Neural cell (in vitro differentiated cells): Measurements from ENCODE around the gene DOCK2. TPM values are rescaled to one million over a fixed set of nuclear protein-coding genes. Genes with fewer than 3 reads are reported as not detected.

Source experiments
- H2AFZ ChIP-seq: fragments of 200-600, 300-800 bp; sonication (generic), shearing (Covaris generic); 2 replicates; pipeline ENCODE4 v1.6.0; 2014; ENCODE audit warnings: low read depth, mild to moderate bottlenecking, antibody characterized with exemption, low read length, moderate library complexity
- H3F3A ChIP-seq: fragments of 200-600 bp; shearing (Covaris generic); 2 replicates; pipeline ENCODE4 v1.6.1; 2016; ENCODE audit warnings: mild to moderate bottlenecking, moderate library complexity, mixed read lengths, antibody characterized with exemption, low read length; ENCODE audit not compliant: insufficient read depth, poor library complexity, severe bottlenecking
- H3K27ac ChIP-seq: fragments of 200-600, 300-800 bp; sonication (generic), shearing (Covaris generic); 2 replicates; pipeline ENCODE4 v1.5.1; 2014; ENCODE audit warnings: mild to moderate bottlenecking, low read length, moderate library complexity
- H3K27me3 ChIP-seq: fragments of 300-800, 200-600 bp; sonication (generic), shearing (Covaris generic); 2 replicates; pipeline ENCODE4 v1.6.0; 2014; ENCODE audit warnings: mild to moderate bottlenecking, low read depth, low read length, moderate library complexity; ENCODE audit not compliant: insufficient read depth
- H3K36me3 ChIP-seq: fragments of 300-800, 200-600 bp; sonication (generic), shearing (Covaris generic); 2 replicates; pipeline ENCODE4 v1.5.1; 2014; ENCODE audit warnings: mild to moderate bottlenecking, antibody characterized with exemption, low read length, moderate library complexity; ENCODE audit not compliant: insufficient read depth
- H3K4me2 ChIP-seq: fragments of 300-800, 200-600 bp; sonication (generic), shearing (Covaris generic); 2 replicates; pipeline ENCODE4 v1.6.0; 2014; ENCODE audit warnings: mild to moderate bottlenecking, low read length
- H3K4me3 ChIP-seq: fragments of 300-800, 200-600 bp; sonication (generic), shearing (Covaris generic); 2 replicates; pipeline ENCODE4 v1.5.1; 2014; ENCODE audit warnings: mild to moderate bottlenecking, low read length, moderate library complexity
- H3K79me2 ChIP-seq: fragments of 200-600 bp; shearing (Covaris generic); replicated peaks from 2 replicates; pipeline ENCODE4 v1.6.0; 2014; ENCODE audit warnings: mild to moderate bottlenecking, low read length, moderate library complexity; ENCODE audit not compliant: insufficient read depth
- H3K9ac ChIP-seq: fragments of 300-800, 200-600 bp; sonication (generic), shearing (Covaris generic); 2 replicates; pipeline ENCODE4 v1.6.1; 2016; ENCODE audit warnings: mild to moderate bottlenecking, low read length, mixed read lengths
- H3K9me2 ChIP-seq: fragments of 200-600 bp; shearing (Covaris generic); 2 replicates; pipeline ENCODE4 v1.6.1; 2016; ENCODE audit warnings: mild to moderate bottlenecking, low read length, mixed read lengths; ENCODE audit not compliant: insufficient read depth
- H3K9me3 ChIP-seq: fragments of 200-600, 300-800 bp; sonication (generic), shearing (Covaris generic); 2 replicates; pipeline ENCODE4 v1.6.1; 2016; ENCODE audit warnings: mild to moderate bottlenecking, mixed run types, low read length, moderate library complexity, mixed read lengths
- H4K20me1 ChIP-seq: fragments of 200-600 bp; shearing (Covaris generic); 2 replicates; pipeline ENCODE4 v1.6.1; 2016; ENCODE audit warnings: mild to moderate bottlenecking, mixed run types; ENCODE audit not compliant: insufficient read depth
- EP300 ChIP-seq: fragments of 450-650 bp; conservative IDR thresholded peaks from 2 replicates; pipeline ENCODE4 v1.6.1; 2014; ENCODE audit warnings: antibody characterized with exemption, mild to moderate bottlenecking, moderate library complexity; ENCODE audit not compliant: poor library complexity, severe bottlenecking
- EZH2 ChIP-seq: fragments of 200-600, 300-800 bp; shearing (Covaris generic), sonication (generic); IDR thresholded peaks from 2 replicates; pipeline ENCODE4 v1.6.1; 2014; ENCODE audit warnings: antibody characterized with exemption, low read length, borderline replicate concordance, mild to moderate bottlenecking; ENCODE audit not compliant: insufficient read depth, poor library complexity, severe bottlenecking
- MXI1 ChIP-seq: fragments of 450-650 bp; conservative IDR thresholded peaks from 2 replicates; pipeline ENCODE4 v1.6.1; 2014; ENCODE audit warnings: antibody characterized with exemption, mild to moderate bottlenecking; ENCODE audit not compliant: poor library complexity, severe bottlenecking
- POLR2AphosphoS5 ChIP-seq: IDR thresholded peaks from 2 replicates; pipeline ENCODE4 v1.6.1; 2012
- RAD21 ChIP-seq: fragments of 450-650 bp; conservative IDR thresholded peaks from 2 replicates; pipeline ENCODE4 v1.6.1; 2014; ENCODE audit warnings: antibody characterized with exemption, mild to moderate bottlenecking, moderate library complexity
- SMC3 ChIP-seq: fragments of 450-650 bp; conservative IDR thresholded peaks from 2 replicates; pipeline ENCODE4 v1.6.1; 2014; ENCODE audit warnings: antibody characterized with exemption, mild to moderate bottlenecking, moderate library complexity; ENCODE audit not compliant: poor library complexity
- TAF1 ChIP-seq: IDR thresholded peaks from 2 replicates; pipeline ENCODE4 v1.6.1; 2012; ENCODE audit warnings: low read depth
- polyA plus RNA-seq: library from polyadenylated mRNA; depleted of rRNA; stranded (reverse); fragments of >200 nt; gene quantifications from 2 replicates; pipeline ENCODE4 v1.2.3, GENCODE V29; 2014
- TF ChIP-seq, protein P1 (sequence below): IDR thresholded peaks from 2 replicates; pipeline ENCODE4 v1.6.1; 2012; ENCODE audit warnings: borderline replicate concordance
- TF ChIP-seq, protein P2 (sequence below): fragments of 450-650 bp; IDR thresholded peaks from 2 replicates; pipeline ENCODE4 v1.5.1; 2014; ENCODE audit warnings: antibody characterized with exemption, mild to moderate bottlenecking, moderate library complexity; ENCODE audit not compliant: poor library complexity, severe bottlenecking

The DOCK2 gene
- polyA plus RNA-seq, 1 donor from 2014 or later, result 0.15 TPM

DNA sequence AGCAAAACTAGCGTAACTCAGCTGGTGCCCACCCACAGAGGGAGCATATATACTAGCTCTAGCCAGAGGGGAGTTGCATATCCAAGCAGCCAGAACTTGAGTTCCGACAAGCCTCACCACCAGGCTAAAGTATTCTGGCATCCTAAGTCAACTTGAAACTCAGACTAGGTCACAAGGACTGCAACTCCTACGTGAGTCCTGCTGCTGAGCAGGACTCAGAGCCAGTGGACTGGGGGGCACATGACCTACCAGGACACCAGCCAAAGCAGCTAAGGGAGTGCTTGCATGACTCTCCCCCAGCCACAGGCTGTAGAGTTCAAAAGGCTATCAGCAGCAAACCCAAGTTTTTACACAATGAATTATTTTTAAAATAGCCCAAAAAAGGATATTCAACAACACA lies 27.4 kb upstream of the DOCK2 start:
- H2AFZ ChIP-seq, result no peak overlapping the region
- H3F3A ChIP-seq, result no peaks in the 10 kb centered on the region
- no peak overlapping the region for H3K4me2 ChIP-seq
- no peak overlapping the region for H3K4me3 ChIP-seq
- no peak overlapping the region for H3K9ac ChIP-seq
- H3K27ac ChIP-seq, result no peak overlapping the region
- H4K20me1 ChIP-seq, result no peaks in the 10 kb centered on the region
- H3K27me3 ChIP-seq, result no peaks in the 10 kb centered on the region
- TF ChIP-seq EP300 (no peak), EZH2 (no peak), MXI1 (no peak), SMC3 (no peak), TAF1 (no peak), POLR2AphosphoS5 (no peak), RAD21 (no peak)
- TF ChIP-seq, protein P1, sequence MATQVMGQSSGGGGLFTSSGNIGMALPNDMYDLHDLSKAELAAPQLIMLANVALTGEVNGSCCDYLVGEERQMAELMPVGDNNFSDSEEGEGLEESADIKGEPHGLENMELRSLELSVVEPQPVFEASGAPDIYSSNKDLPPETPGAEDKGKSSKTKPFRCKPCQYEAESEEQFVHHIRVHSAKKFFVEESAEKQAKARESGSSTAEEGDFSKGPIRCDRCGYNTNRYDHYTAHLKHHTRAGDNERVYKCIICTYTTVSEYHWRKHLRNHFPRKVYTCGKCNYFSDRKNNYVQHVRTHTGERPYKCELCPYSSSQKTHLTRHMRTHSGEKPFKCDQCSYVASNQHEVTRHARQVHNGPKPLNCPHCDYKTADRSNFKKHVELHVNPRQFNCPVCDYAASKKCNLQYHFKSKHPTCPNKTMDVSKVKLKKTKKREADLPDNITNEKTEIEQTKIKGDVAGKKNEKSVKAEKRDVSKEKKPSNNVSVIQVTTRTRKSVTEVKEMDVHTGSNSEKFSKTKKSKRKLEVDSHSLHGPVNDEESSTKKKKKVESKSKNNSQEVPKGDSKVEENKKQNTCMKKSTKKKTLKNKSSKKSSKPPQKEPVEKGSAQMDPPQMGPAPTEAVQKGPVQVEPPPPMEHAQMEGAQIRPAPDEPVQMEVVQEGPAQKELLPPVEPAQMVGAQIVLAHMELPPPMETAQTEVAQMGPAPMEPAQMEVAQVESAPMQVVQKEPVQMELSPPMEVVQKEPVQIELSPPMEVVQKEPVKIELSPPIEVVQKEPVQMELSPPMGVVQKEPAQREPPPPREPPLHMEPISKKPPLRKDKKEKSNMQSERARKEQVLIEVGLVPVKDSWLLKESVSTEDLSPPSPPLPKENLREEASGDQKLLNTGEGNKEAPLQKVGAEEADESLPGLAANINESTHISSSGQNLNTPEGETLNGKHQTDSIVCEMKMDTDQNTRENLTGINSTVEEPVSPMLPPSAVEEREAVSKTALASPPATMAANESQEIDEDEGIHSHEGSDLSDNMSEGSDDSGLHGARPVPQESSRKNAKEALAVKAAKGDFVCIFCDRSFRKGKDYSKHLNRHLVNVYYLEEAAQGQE, result no peak
- TF ChIP-seq, protein P2, sequence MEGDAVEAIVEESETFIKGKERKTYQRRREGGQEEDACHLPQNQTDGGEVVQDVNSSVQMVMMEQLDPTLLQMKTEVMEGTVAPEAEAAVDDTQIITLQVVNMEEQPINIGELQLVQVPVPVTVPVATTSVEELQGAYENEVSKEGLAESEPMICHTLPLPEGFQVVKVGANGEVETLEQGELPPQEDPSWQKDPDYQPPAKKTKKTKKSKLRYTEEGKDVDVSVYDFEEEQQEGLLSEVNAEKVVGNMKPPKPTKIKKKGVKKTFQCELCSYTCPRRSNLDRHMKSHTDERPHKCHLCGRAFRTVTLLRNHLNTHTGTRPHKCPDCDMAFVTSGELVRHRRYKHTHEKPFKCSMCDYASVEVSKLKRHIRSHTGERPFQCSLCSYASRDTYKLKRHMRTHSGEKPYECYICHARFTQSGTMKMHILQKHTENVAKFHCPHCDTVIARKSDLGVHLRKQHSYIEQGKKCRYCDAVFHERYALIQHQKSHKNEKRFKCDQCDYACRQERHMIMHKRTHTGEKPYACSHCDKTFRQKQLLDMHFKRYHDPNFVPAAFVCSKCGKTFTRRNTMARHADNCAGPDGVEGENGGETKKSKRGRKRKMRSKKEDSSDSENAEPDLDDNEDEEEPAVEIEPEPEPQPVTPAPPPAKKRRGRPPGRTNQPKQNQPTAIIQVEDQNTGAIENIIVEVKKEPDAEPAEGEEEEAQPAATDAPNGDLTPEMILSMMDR, result no peak
- no peaks in the 10 kb centered on the region for H3K36me3 ChIP-seq
- H3K9me2 ChIP-seq, result no peaks in the 10 kb centered on the region
- no peaks in the 10 kb centered on the region for H3K9me3 ChIP-seq
- no peaks in the 10 kb centered on the region for H3K79me2 ChIP-seq

DNA sequence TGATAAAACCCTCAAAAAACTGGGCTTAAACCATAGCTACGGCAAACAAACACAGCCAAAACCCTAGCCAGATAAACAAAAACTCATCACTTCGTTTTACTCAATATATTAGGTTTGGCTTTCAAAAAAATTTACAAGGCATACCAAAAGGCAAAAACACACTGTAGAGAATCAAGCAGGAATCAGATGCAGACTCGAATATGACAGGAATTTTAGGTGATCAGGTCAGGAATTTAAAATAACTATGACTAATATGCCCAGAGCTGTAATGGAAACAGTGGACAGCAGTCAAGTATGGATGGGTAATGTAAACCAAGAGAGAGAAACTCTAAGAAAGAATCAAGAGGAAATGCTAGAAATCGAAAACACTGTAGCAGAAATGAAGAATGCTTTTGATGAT lies 26.5 kb upstream of the DOCK2 start:
- Histone ChIP-seq H2AFZ (no peak overlapping the region), H3K9me3 (no peaks in the 10 kb centered on the region), H3K9me2 (no peaks in the 10 kb centered on the region), H4K20me1 (no peaks in the 10 kb centered on the region), H3K27me3 (no peaks in the 10 kb centered on the region), H3K4me3 (no peak overlapping the region), H3K36me3 (no peaks in the 10 kb centered on the region), H3F3A (no peaks in the 10 kb centered on the region), H3K27ac (no peak overlapping the region), H3K79me2 (no peaks in the 10 kb centered on the region), H3K9ac (no peak overlapping the region), H3K4me2 (no peak overlapping the region)
- TF ChIP-seq EZH2 (no peak), MXI1 (no peak), RAD21 (no peak), TAF1 (no peak), SMC3 (no peak)
- TF ChIP-seq, protein P1, result no peak
